H1 (cell line): Measurements from ENCODE around the gene ACVRL1. TPM values are rescaled to one million over a fixed set of nuclear protein-coding genes. Genes with fewer than 3 reads are reported as not detected.

Experiments used
- CTCF ChIA-PET: fragments of 300-600 bp; sonication (Branson Sonifier 250); formaldehyde crosslinking; loops from one replicate; lab custom pipeline; 2021; ENCODE audit not compliant: partially characterized antibody; lab: Charles Lee
- POLR2A ChIA-PET: fragments of 300-600 bp; sonication (Branson Sonifier 250); formaldehyde crosslinking; loops from one replicate; lab custom pipeline; 2021; ENCODE audit warnings: inconsistent platforms; ENCODE audit not compliant: partially characterized antibody; lab: Charles Lee
- DNase-seq, 2 experiments: peaks; one replicate each; pipeline versions ENCODE4 v3.0.0 to v3.0.0-alpha.2; 2010 to 2022; ENCODE audit warnings: low spot score in 2 of 2, low read depth in 1 of 2, mixed read lengths in 1 of 2
- FAIRE-seq: peaks from 2 replicates; lab custom pipeline; 2011; peaks lifted over from hg19 to GRCh38; lab: Jason Lieb, UNC
- H2AFZ ChIP-seq: 2 replicates; pipeline ENCODE4 v1.8.1; 2012; ENCODE audit warnings: low read length, inconsistent platforms
- H2AK5ac ChIP-seq: 2 replicates; pipeline ENCODE4 v1.6.1; 2013; ENCODE audit warnings: low read depth, low read length
- H2BK120ac ChIP-seq: replicated peaks from 2 replicates; pipeline ENCODE3; 2013; ENCODE audit warnings: low read depth, low read length, inconsistent platforms
- H2BK12ac ChIP-seq: 2 replicates; pipeline ENCODE4 v1.6.1; 2013; ENCODE audit warnings: low read depth, low read length
- H2BK15ac ChIP-seq: 2 replicates; pipeline ENCODE4 v1.6.1; 2013; ENCODE audit warnings: low read length
- H2BK20ac ChIP-seq: 2 replicates; pipeline ENCODE4 v1.6.1; 2013; ENCODE audit warnings: low read length
- H2BK5ac ChIP-seq: 2 replicates; pipeline ENCODE4 v1.6.1; 2013; ENCODE audit warnings: low read depth, low read length
- H3K14ac ChIP-seq: 2 replicates; pipeline ENCODE4 v1.6.1; 2013; ENCODE audit warnings: inconsistent platforms; ENCODE audit not compliant: insufficient read length
- H3K18ac ChIP-seq: 2 replicates; pipeline ENCODE4 v1.6.1; 2013; ENCODE audit warnings: low read length; ENCODE audit errors: extremely low read depth
- H3K23ac ChIP-seq: 2 replicates; pipeline ENCODE4 v1.6.1; 2013; ENCODE audit warnings: inconsistent platforms; ENCODE audit not compliant: insufficient read length
- H3K23me2 ChIP-seq: 2 replicates; pipeline ENCODE4 v1.6.1; 2013; ENCODE audit warnings: low read depth, low read length
- H3K27ac ChIP-seq: 2 replicates; pipeline ENCODE4 v1.6.1; 2011; ENCODE audit warnings: low read depth, low read length, inconsistent platforms
- H3K27me3 ChIP-seq, 4 experiments: replicated peaks in 1 of 4; 1 replicate in 1 of 4; 2 replicates in 3 of 4; pipeline versions ENCODE4 v1.6.1 to v1.8.1; 2011 to 2013; ENCODE audit warnings: low read length in 3 of 4, mild to moderate bottlenecking in 3 of 4, inconsistent platforms in 2 of 4, mixed read lengths in 2 of 4, moderate library complexity in 1 of 4; ENCODE audit not compliant: control insufficient read depth in 3 of 4, insufficient read depth in 3 of 4; ENCODE audit errors: extremely low read depth in 1 of 4
- H3K36me3 ChIP-seq, 4 experiments: 2 replicates each; pipeline versions ENCODE4 v1.6.1 to v1.8.1; 2011 to 2013; ENCODE audit warnings: mild to moderate bottlenecking in 4 of 4, low read length in 3 of 4, moderate library complexity in 2 of 4, control low read depth in 1 of 4, inconsistent platforms in 1 of 4; ENCODE audit not compliant: insufficient read depth in 4 of 4, control insufficient read depth in 2 of 4
- H3K4ac ChIP-seq: replicated peaks from 2 replicates; pipeline ENCODE3; 2013; ENCODE audit warnings: low read length, low read depth, mixed read lengths, inconsistent platforms; ENCODE audit not compliant: insufficient read length
- H3K4me1 ChIP-seq, 4 experiments: replicated peaks in 1 of 4; 1 replicate in 1 of 4; 2 replicates in 3 of 4; pipeline versions ENCODE4 v1.6.1 to v1.8.1; 2011 to 2013; ENCODE audit warnings: low read length in 3 of 4, inconsistent platforms in 2 of 4, mixed read lengths in 1 of 4; ENCODE audit not compliant: insufficient read depth in 4 of 4, control insufficient read depth in 3 of 4
- H3K4me2 ChIP-seq, 2 experiments: 2 replicates each; pipeline versions ENCODE4 v1.6.1 to v1.8.1; 2011 to 2013; ENCODE audit warnings: low read depth in 2 of 2, low read length in 2 of 2, control low read depth in 1 of 2, inconsistent platforms in 1 of 2, mild to moderate bottlenecking in 1 of 2; ENCODE audit not compliant: insufficient read depth in 1 of 2
- H3K4me3 ChIP-seq, 4 experiments: fragments of 200-600, 300-600 bp in 1 of 4; sonication (generic), shearing (Covaris generic), sonication (Bioruptor Twin) in 1 of 4; 2 replicates each; pipeline versions ENCODE4 v1.5.1 to v1.8.1; 2011 to 2016; ENCODE audit warnings: low read length in 4 of 4, low read depth in 3 of 4, control low read depth in 2 of 4, inconsistent platforms in 2 of 4, mild to moderate bottlenecking in 2 of 4, mixed read lengths in 1 of 4, moderate library complexity in 1 of 4; ENCODE audit not compliant: insufficient read depth in 2 of 4; ENCODE audit errors: extremely low read depth in 1 of 4
- H3K56ac ChIP-seq: replicated peaks from 2 replicates; pipeline ENCODE3; 2013; ENCODE audit warnings: low read depth, mild to moderate bottlenecking, mixed read lengths, low read length, inconsistent platforms; ENCODE audit not compliant: insufficient read length
- H3K79me1 ChIP-seq: 2 replicates; pipeline ENCODE4 v1.6.1; 2013; ENCODE audit warnings: low read depth, low read length, control low read depth
- H3K79me2 ChIP-seq, 2 experiments: 2 replicates each; pipeline versions ENCODE4 v1.6.1 to v1.8.1; 2012 to 2013; ENCODE audit warnings: low read length in 2 of 2, mild to moderate bottlenecking in 2 of 2, inconsistent platforms in 1 of 2; ENCODE audit not compliant: insufficient read depth in 2 of 2, control insufficient read depth in 1 of 2
- H3K9ac ChIP-seq, 4 experiments: replicated peaks in 1 of 4; 1 replicate in 1 of 4; 2 replicates in 3 of 4; pipeline versions ENCODE4 v1.6.1 to v1.8.1; 2011 to 2013; ENCODE audit warnings: low read depth in 3 of 4, low read length in 3 of 4, control low read depth in 2 of 4, mild to moderate bottlenecking in 2 of 4, moderate library complexity in 2 of 4, inconsistent platforms in 1 of 4; ENCODE audit errors: extremely low read depth in 1 of 4
- H3K9me3 ChIP-seq, 2 experiments: 2 replicates each; pipeline versions ENCODE4 v1.6.1 to v1.8.1; 2012 to 2013; ENCODE audit warnings: mild to moderate bottlenecking in 2 of 2, moderate library complexity in 2 of 2, control low read depth in 1 of 2, inconsistent platforms in 1 of 2, low read depth in 1 of 2, low read length in 1 of 2, mixed read lengths in 1 of 2; ENCODE audit not compliant: insufficient read depth in 2 of 2
- H4K20me1 ChIP-seq, 2 experiments: replicated peaks in 1 of 2; 2 replicates each; pipeline versions ENCODE3 to v1.8.1; 2011 to 2013; ENCODE audit warnings: inconsistent platforms in 2 of 2, low read length in 2 of 2, mild to moderate bottlenecking in 1 of 2; ENCODE audit not compliant: insufficient read depth in 2 of 2, control insufficient read depth in 1 of 2
- H4K5ac ChIP-seq: 2 replicates; pipeline ENCODE4 v1.6.1; 2013; ENCODE audit warnings: low read length, low read depth, mixed read lengths, inconsistent platforms; ENCODE audit not compliant: insufficient read length
- H4K8ac ChIP-seq: 2 replicates; pipeline ENCODE4 v1.8.0; 2013; ENCODE audit warnings: mild to moderate bottlenecking, moderate library complexity, low read length, inconsistent platforms; ENCODE audit not compliant: insufficient read depth; ENCODE audit errors: extremely low read depth
- H4K91ac ChIP-seq: replicated peaks from 2 replicates; pipeline ENCODE3; 2013; ENCODE audit warnings: low read length, mixed read lengths, inconsistent platforms; ENCODE audit not compliant: insufficient read length
- BRCA1 ChIP-seq: IDR thresholded peaks from 2 replicates; pipeline ENCODE4 v1.6.1; 2012; ENCODE audit warnings: low read depth, low read length, improper control_type of control experiment
- FOSL1 ChIP-seq: IDR thresholded peaks from 2 replicates; pipeline ENCODE4 v1.6.1; 2011; ENCODE audit warnings: mild to moderate bottlenecking, low read depth, low read length, moderate library complexity; ENCODE audit not compliant: insufficient read depth
- GABPA ChIP-seq: IDR thresholded peaks from 2 replicates; pipeline ENCODE4 v1.6.1; 2011; ENCODE audit warnings: mild to moderate bottlenecking, low read length, moderate library complexity, borderline replicate concordance; ENCODE audit not compliant: insufficient read depth
- HDAC6 ChIP-seq: IDR thresholded peaks from one replicate; pipeline ENCODE4 v1.7.1; 2012; ENCODE audit warnings: low read depth, mild to moderate bottlenecking, inconsistent platforms, low read length, moderate library complexity
- JUN ChIP-seq: IDR thresholded peaks from 2 replicates; pipeline ENCODE4 v1.6.1; 2011; ENCODE audit warnings: low read depth, mild to moderate bottlenecking, improper control_type of control experiment, low read length
- RBBP5 ChIP-seq: IDR thresholded peaks from 2 replicates; pipeline ENCODE4 v1.7.1; 2012; ENCODE audit warnings: low read depth, mild to moderate bottlenecking, inconsistent platforms, low read length, moderate library complexity, borderline replicate concordance
- RNF2 ChIP-seq: fragments of 200-900, 300-1000 bp; sonication (generic); IDR thresholded peaks from 2 replicates; pipeline ENCODE4 v1.7.1; 2016; ENCODE audit warnings: borderline replicate concordance, low read depth, mild to moderate bottlenecking, antibody characterized with exemption, low read length; ENCODE audit not compliant: poor library complexity, severe bottlenecking; ENCODE audit errors: missing control alignments
- TAF7 ChIP-seq: optimal IDR thresholded peaks from 2 replicates; pipeline ENCODE3; 2011; ENCODE audit warnings: low read depth, mild to moderate bottlenecking, inconsistent platforms, low read length, moderate library complexity, borderline replicate concordance
- WGBS, 2 experiments: shearing (Covaris generic) in 1 of 2; methylation state at CpG; one replicate each; pipeline versions ENCODE4 v1.1.6 to v1.1.7; 2013 to 2015; ENCODE audit warnings: low lambda C conversion rate in 2 of 2, mixed read lengths in 2 of 2, inconsistent platforms in 1 of 2, low coverage in 1 of 2, missing lambda C conversion rate in 1 of 2; ENCODE audit not compliant: insufficient replicate concordance in 2 of 2, insufficient coverage in 1 of 2, insufficient read length in 1 of 2; ENCODE audit errors: extremely low coverage in 1 of 2, missing lambda C conversion rate in 1 of 2; 5-methylcytosine and 5-hydroxymethylcytosine counted together
- polyA plus RNA-seq, 7 experiments: library from polyadenylated mRNA; depleted of rRNA in 3 of 7; stranded (reverse) in 5 of 7; unstranded in 2 of 7; fragments of >200 nt in 5 of 7; fragments of 200-250 nt in 2 of 7; gene quantifications; 1 replicate in 5 of 7; 2 replicates in 1 of 7; 4 replicates in 1 of 7; pipeline versions ENCODE4 v1.2.1 to v1.2.3, GENCODE V29; 2011 to 2013; ENCODE audit warnings: missing spikeins in 2 of 7, mixed read lengths in 2 of 7
- total RNA-seq: library from RNA; stranded (reverse); fragmentation: NEBNext Ultra II Directional; extraction: Animal tissue kit (Norgen Biotek cat#: 25700); gene quantifications from 2 replicates; pipeline ENCODE4 v1.2.1, GENCODE V29; 2021
- TF ChIP-seq, protein P1 (sequence below): IDR thresholded peaks from 2 replicates; pipeline ENCODE4 v1.6.1; 2012; ENCODE audit warnings: low read length, inconsistent platforms
- TF ChIP-seq, protein P2 (sequence below): IDR thresholded peaks from 2 replicates; pipeline ENCODE4 v1.6.1; 2012; ENCODE audit warnings: inconsistent platforms

Gene ACVRL1
- total and polyA plus RNA-seq, 2 of the 8 experiments (the other 6 are each of a cell fraction or from before 2014, with no cell fraction given), result 0.09 to 0.35 TPM

DNA sequence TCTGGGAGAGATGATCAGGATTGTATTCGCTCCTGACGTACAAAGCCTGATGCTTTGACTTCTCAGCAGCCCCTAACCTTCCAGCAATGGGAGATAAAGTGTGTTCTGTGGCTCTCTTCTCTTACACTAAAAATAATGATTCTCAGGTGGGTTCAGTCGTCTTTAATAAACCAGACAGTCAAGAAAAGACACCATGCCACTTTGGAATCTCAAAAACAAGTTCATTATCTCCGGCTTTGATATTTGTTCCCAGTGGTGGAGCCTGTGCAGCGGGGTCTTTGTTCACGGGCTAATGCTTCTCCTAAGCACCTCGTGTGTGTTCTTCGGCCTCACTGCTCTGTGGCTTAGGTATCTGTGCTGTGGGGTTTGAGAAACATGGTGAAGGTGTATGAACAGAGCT lies 45.8 kb downstream of the ACVRL1 start:
- H3K9me3 ChIP-seq, result no peaks in the 10 kb centered on the region
- TF ChIP-seq, protein P1, sequence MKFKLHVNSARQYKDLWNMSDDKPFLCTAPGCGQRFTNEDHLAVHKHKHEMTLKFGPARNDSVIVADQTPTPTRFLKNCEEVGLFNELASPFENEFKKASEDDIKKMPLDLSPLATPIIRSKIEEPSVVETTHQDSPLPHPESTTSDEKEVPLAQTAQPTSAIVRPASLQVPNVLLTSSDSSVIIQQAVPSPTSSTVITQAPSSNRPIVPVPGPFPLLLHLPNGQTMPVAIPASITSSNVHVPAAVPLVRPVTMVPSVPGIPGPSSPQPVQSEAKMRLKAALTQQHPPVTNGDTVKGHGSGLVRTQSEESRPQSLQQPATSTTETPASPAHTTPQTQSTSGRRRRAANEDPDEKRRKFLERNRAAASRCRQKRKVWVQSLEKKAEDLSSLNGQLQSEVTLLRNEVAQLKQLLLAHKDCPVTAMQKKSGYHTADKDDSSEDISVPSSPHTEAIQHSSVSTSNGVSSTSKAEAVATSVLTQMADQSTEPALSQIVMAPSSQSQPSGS, result no peak
- TF ChIP-seq FOSL1 (no peak), RNF2 (no peak), GABPA (no peak), HDAC6 (no peak), BRCA1 (no peak), RBBP5 (no peak), TAF7 (no peak), JUN (no peak)
- TF ChIP-seq, protein P2, sequence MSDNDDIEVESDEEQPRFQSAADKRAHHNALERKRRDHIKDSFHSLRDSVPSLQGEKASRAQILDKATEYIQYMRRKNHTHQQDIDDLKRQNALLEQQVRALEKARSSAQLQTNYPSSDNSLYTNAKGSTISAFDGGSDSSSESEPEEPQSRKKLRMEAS, result no peak

More for the DNA sequence above, 45.8 kb downstream of the ACVRL1 start:
- ChIA-PET CTCF (interaction anchor here (0.6 to 2.0 kb wide), 2 partner anchors 17 to 20 kb away, joined by 3 to 5 read pairs; no protein-coding TSS in a partner anchor), POLR2A (no interaction called here)
- peak overlapping the region in 2 of 4 experiments; percentile 24 to 37; a peak in 2 of 7 replicates for H3K9ac ChIP-seq
- H3K27ac ChIP-seq, result no peak overlapping the region
- H2AFZ ChIP-seq, result no peak overlapping the region
- H4K20me1 ChIP-seq, result peaks cover 9 to 10% of the 10 kb centered on the region in 2 experiments
- H3K79me1 ChIP-seq, result peaks cover 2% of the 10 kb centered on the region; the same call in 1 of the 2 replicates
- no peak overlapping the region for H2BK12ac ChIP-seq
- H2BK5ac ChIP-seq, result no peak overlapping the region
- H4K91ac ChIP-seq, result no peak overlapping the region
- no peak overlapping the region for H3K56ac ChIP-seq
- no peak overlapping the region for H3K4ac ChIP-seq
- H3K23ac ChIP-seq, result no peak overlapping the region
- no peak overlapping the region for H2BK120ac ChIP-seq
- H2AK5ac ChIP-seq, result no peak overlapping the region
- H3K14ac ChIP-seq, result no peak overlapping the region
- no peak overlapping the region for H4K5ac ChIP-seq
- 71% methylated on average over 8 of the region's 8 CpGs; no CpG with 5 or more reads in 1 of the 2 experiments for WGBS, 2 experiments
- peaks cover 0 to 3% (median 2%) of the 10 kb centered on the region in 4 experiments; a peak in 6 of 7 replicates for H3K4me1 ChIP-seq
- H3K4me3 ChIP-seq, result peak overlapping the region; percentile 17 to 95 (median 84); a peak in 5 of 8 replicates
- no peak overlapping the region for H2BK15ac ChIP-seq
- H3K27me3 ChIP-seq, result peaks cover 6 to 39% (median 32%) of the 10 kb centered on the region in 4 experiments
- no peak overlapping the region for H2BK20ac ChIP-seq
- peaks cover 0 to 43% of the 10 kb centered on the region in 2 experiments; a peak in 2 of 4 replicates for H3K79me2 ChIP-seq
- peaks cover 7% of the 10 kb centered on the region; the same call in 1 of the 2 replicates for H3K23me2 ChIP-seq
- H3K18ac ChIP-seq, result no peak overlapping the region
- DNase-seq (no peak), FAIRE-seq (no peak)
- peak overlapping the region; percentile 91 to 99 for H3K4me2 ChIP-seq
- no peak overlapping the region for H4K8ac ChIP-seq
- no peaks in the 10 kb centered on the region for H3K36me3 ChIP-seq
